SK-N-SH treated with all-trans-retinoic acid at 6 μM for 48 hours (cell line): ENCODE measurements around the gene RHCG.

Experiments
- ATAC-seq: fragments of 200-7000 bp; cut with Tn5 transposase; 3 replicates; pipeline ENCODE4 v1.9.1; 2020; ENCODE audit warnings: mild to moderate bottlenecking, moderate library complexity
- ARNTL ChIP-seq: fragments of 450-650 bp; formaldehyde crosslinking; IDR thresholded peaks from 2 replicates; pipeline ENCODE4 v1.5.0; 2020; ENCODE audit warnings: low read depth, mild to moderate bottlenecking, moderate library complexity, borderline replicate concordance
- BACH2 ChIP-seq: fragments of 250-450 bp; sonication (Bioruptor Pico); IDR thresholded peaks from 2 replicates; pipeline ENCODE4 v1.9.0; 2021; ENCODE audit warnings: mild to moderate bottlenecking, borderline replicate concordance
- ESRRG ChIP-seq: fragments of 250-450 bp; sonication (Bioruptor Pico); IDR thresholded peaks from 2 replicates; pipeline ENCODE4 v1.6.1; 2021; ENCODE audit warnings: mild to moderate bottlenecking
- GLIS3 ChIP-seq: fragments of 250-450 bp; sonication (Bioruptor Pico); IDR thresholded peaks from 2 replicates; pipeline ENCODE4 v1.5.0; 2020; ENCODE audit warnings: mild to moderate bottlenecking, moderate library complexity
- ISL1 ChIP-seq: fragments of 250-450 bp; sonication (Bioruptor Pico); IDR thresholded peaks from 2 replicates; pipeline ENCODE4 v2.1.2; 2022; ENCODE audit warnings: mild to moderate bottlenecking, moderate library complexity
- OSR1 ChIP-seq: fragments of 250-450 bp; sonication (Bioruptor Pico); IDR thresholded peaks from 2 replicates; pipeline ENCODE4 v1.8.0; 2022; ENCODE audit warnings: moderate library complexity, mild to moderate bottlenecking, inconsistent platforms
- PPARA ChIP-seq: fragments of 250-450 bp; sonication (Bioruptor Pico); IDR thresholded peaks from 2 replicates; pipeline ENCODE4 v1.5.0; 2020; ENCODE audit warnings: mild to moderate bottlenecking, borderline replicate concordance
- RARB ChIP-seq: fragments of 250-450 bp; sonication (Bioruptor Pico); IDR thresholded peaks from 2 replicates; pipeline ENCODE4 v1.8.0; 2021; ENCODE audit warnings: mild to moderate bottlenecking, moderate library complexity
- SNAI2 ChIP-seq: fragments of 250-450 bp; sonication (Bioruptor Pico); IDR thresholded peaks from 2 replicates; pipeline ENCODE4 v1.5.0; 2020; ENCODE audit warnings: mild to moderate bottlenecking, moderate library complexity
- TCF4 ChIP-seq: fragments of 250-450 bp; sonication (Bioruptor Pico); IDR thresholded peaks from 2 replicates; pipeline ENCODE4 v1.8.0; 2021; ENCODE audit warnings: mild to moderate bottlenecking, moderate library complexity, borderline replicate concordance
- ZFP3 ChIP-seq: fragments of 250-450 bp; sonication (Bioruptor Pico); IDR thresholded peaks from 2 replicates; pipeline ENCODE4 v1.5.0; 2020; ENCODE audit warnings: mild to moderate bottlenecking, moderate library complexity
- ZFP30 ChIP-seq: fragments of 450-650 bp; formaldehyde crosslinking; IDR thresholded peaks from 2 replicates; pipeline ENCODE4 v1.5.0; 2022; ENCODE audit warnings: mild to moderate bottlenecking, moderate library complexity
- ZNF70 ChIP-seq: fragments of 450-650 bp; formaldehyde crosslinking; IDR thresholded peaks from 2 replicates; pipeline ENCODE4 v1.5.0; 2020; ENCODE audit warnings: mild to moderate bottlenecking, moderate library complexity
- ZNF8 ChIP-seq: fragments of 450-650 bp; formaldehyde crosslinking; IDR thresholded peaks from 2 replicates; pipeline ENCODE4 v1.5.0; 2020; ENCODE audit warnings: mild to moderate bottlenecking, moderate library complexity
- TF ChIP-seq, protein P1 (sequence below): fragments of 250-450 bp; sonication (Bioruptor Pico); IDR thresholded peaks from 2 replicates; pipeline ENCODE4 v1.5.0; 2020; ENCODE audit warnings: mild to moderate bottlenecking, moderate library complexity
- TF ChIP-seq, protein P2 (sequence below): fragments of 250-450 bp; sonication (Bioruptor Pico); IDR thresholded peaks from 2 replicates; pipeline ENCODE4 v1.8.0; 2020; ENCODE audit warnings: mild to moderate bottlenecking, moderate library complexity, borderline replicate concordance
- TF ChIP-seq, protein P3 (sequence below): fragments of 250-450 bp; sonication (Bioruptor Pico); IDR thresholded peaks from 2 replicates; pipeline ENCODE4 v1.8.0; 2021; ENCODE audit warnings: low read depth, mild to moderate bottlenecking, moderate library complexity, borderline replicate concordance
- TF ChIP-seq, protein P4 (sequence below): fragments of 250-450 bp; sonication (Bioruptor Pico); IDR thresholded peaks from 2 replicates; pipeline ENCODE4 v1.5.1; 2020; ENCODE audit warnings: low read depth, mild to moderate bottlenecking, moderate library complexity

The RHCG gene

DNA sequence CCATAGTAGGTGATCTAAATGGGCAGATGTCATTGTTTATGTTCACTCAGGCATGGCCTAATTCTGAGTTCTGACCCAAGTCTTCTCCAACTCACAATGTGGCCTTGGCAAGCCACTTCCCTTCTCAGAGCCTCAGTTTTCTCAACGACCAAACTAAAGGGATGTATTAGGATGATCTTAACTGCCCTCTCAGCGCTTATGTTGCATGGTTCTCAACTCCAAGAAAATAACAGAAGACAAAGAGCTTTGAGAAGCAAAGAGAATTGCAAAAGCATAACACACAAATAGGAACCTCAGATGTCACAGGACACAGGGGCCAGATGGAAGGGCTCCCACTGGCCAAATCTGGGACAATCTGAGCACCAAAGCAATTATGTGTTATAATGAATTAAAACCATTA lies 8.6 kb downstream of the RHCG start:
- TF ChIP-seq, protein P1, sequence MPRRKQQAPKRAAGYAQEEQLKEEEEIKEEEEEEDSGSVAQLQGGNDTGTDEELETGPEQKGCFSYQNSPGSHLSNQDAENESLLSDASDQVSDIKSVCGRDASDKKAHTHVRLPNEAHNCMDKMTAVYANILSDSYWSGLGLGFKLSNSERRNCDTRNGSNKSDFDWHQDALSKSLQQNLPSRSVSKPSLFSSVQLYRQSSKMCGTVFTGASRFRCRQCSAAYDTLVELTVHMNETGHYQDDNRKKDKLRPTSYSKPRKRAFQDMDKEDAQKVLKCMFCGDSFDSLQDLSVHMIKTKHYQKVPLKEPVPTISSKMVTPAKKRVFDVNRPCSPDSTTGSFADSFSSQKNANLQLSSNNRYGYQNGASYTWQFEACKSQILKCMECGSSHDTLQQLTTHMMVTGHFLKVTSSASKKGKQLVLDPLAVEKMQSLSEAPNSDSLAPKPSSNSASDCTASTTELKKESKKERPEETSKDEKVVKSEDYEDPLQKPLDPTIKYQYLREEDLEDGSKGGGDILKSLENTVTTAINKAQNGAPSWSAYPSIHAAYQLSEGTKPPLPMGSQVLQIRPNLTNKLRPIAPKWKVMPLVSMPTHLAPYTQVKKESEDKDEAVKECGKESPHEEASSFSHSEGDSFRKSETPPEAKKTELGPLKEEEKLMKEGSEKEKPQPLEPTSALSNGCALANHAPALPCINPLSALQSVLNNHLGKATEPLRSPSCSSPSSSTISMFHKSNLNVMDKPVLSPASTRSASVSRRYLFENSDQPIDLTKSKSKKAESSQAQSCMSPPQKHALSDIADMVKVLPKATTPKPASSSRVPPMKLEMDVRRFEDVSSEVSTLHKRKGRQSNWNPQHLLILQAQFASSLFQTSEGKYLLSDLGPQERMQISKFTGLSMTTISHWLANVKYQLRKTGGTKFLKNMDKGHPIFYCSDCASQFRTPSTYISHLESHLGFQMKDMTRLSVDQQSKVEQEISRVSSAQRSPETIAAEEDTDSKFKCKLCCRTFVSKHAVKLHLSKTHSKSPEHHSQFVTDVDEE (CRISPR knock-in tag), result no peak
- no peak for TF ChIP-seq OSR1
- no peak for ATAC-seq

DNA sequence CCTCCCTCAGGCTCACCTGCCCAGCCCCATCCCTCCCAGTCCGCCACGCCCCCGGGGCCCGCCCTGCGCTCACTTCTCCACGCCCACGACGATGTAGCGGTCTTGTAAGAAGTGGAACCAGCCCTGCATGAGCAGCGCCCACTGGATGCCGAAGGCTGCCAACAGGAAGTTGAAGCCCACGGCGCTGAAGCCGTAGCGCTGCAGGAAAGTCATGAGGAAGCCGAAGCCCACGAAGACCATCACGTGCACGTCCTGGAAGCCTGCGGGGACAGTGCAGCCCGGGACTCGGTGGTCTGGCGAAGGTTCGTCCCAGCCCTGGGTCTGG lies 9.7 kb downstream of the RHCG start:
- no peak for ATAC-seq
- TF ChIP-seq ZFP30 (CRISPR knock-in tag), result no peak
- TF ChIP-seq, protein P2, sequence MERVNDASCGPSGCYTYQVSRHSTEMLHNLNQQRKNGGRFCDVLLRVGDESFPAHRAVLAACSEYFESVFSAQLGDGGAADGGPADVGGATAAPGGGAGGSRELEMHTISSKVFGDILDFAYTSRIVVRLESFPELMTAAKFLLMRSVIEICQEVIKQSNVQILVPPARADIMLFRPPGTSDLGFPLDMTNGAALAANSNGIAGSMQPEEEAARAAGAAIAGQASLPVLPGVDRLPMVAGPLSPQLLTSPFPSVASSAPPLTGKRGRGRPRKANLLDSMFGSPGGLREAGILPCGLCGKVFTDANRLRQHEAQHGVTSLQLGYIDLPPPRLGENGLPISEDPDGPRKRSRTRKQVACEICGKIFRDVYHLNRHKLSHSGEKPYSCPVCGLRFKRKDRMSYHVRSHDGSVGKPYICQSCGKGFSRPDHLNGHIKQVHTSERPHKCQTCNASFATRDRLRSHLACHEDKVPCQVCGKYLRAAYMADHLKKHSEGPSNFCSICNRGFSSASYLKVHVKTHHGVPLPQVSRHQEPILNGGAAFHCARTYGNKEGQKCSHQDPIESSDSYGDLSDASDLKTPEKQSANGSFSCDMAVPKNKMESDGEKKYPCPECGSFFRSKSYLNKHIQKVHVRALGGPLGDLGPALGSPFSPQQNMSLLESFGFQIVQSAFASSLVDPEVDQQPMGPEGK (CRISPR knock-in tag), result no peak
- TF ChIP-seq, protein P1 (CRISPR knock-in tag), result no peak
- TF ChIP-seq ISL1 (CRISPR knock-in tag), result no peak

DNA sequence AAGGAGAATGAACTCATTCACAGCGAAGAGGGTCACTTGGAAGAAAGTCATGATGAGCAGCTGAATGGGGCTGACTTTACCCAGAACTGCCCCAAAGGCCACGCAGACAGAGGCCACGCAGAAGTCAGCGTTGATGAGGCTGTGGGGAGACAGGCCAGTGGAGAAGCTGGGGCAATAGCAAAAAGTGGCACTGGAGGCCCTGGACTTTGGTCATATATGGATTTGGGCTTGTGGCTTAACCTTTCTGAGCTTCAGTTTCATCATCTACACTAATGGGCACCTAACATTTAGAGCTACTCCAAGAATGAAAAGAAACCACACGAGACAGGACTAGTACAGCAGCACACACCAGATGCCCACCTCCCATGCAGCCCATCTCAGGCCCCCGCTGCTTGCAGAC lies 13.3 kb downstream of the RHCG start:
- TF ChIP-seq PPARA (CRISPR knock-in tag) (no peak), RARB (CRISPR knock-in tag) (no peak), ZNF70 (CRISPR knock-in tag) (no peak), ARNTL (CRISPR knock-in tag) (no peak), GLIS3 (CRISPR knock-in tag) (no peak), SNAI2 (CRISPR knock-in tag) (no peak), BACH2 (CRISPR knock-in tag) (no peak), ESRRG (CRISPR knock-in tag) (no peak), ZNF8 (CRISPR knock-in tag) (no peak), ZFP3 (no peak), ZFP30 (CRISPR knock-in tag) (no peak), TCF4 (no peak)
- TF ChIP-seq, protein P1 (CRISPR knock-in tag), result no peak
- TF ChIP-seq, protein P3, sequence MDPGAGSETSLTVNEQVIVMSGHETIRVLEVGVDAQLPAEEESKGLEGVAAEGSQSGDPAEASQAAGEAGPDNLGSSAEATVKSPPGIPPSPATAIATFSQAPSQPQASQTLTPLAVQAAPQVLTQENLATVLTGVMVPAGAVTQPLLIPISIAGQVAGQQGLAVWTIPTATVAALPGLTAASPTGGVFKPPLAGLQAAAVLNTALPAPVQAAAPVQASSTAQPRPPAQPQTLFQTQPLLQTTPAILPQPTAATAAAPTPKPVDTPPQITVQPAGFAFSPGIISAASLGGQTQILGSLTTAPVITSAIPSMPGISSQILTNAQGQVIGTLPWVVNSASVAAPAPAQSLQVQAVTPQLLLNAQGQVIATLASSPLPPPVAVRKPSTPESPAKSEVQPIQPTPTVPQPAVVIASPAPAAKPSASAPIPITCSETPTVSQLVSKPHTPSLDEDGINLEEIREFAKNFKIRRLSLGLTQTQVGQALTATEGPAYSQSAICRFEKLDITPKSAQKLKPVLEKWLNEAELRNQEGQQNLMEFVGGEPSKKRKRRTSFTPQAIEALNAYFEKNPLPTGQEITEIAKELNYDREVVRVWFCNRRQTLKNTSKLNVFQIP, result no peak
- TF ChIP-seq, protein P4, sequence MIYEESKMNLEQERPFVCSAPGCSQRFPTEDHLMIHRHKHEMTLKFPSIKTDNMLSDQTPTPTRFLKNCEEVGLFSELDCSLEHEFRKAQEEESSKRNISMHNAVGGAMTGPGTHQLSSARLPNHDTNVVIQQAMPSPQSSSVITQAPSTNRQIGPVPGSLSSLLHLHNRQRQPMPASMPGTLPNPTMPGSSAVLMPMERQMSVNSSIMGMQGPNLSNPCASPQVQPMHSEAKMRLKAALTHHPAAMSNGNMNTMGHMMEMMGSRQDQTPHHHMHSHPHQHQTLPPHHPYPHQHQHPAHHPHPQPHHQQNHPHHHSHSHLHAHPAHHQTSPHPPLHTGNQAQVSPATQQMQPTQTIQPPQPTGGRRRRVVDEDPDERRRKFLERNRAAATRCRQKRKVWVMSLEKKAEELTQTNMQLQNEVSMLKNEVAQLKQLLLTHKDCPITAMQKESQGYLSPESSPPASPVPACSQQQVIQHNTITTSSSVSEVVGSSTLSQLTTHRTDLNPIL, result no peak
- no peak for ATAC-seq
